ENCODE measurements around the gene B9D2. TPM values are rescaled to one million over a fixed set of nuclear protein-coding genes. Genes with fewer than 3 reads are reported as not detected.

The B9D2 gene
- polyA plus RNA-seq, 3 donors, result 12.2 to 32.5 (median 25.1) TPM

- no peak overlapping the region for H3K4me3 Mint-ChIP-seq
- intact Hi-C loops (cut with micrococcal nuclease), result no loop called here
- no peak overlapping the region for H2AFZ ChIP-seq (ENCODE audit: insufficient read depth, low read depth, low read length, poor library complexity, severe bottlenecking)
- H3K9ac ChIP-seq (ENCODE audit: insufficient read depth, low read length, poor library complexity, severe bottlenecking), result peak overlapping the region; percentile 53
- peaks cover 0 to 2% (median 0%) of the 10 kb centered on the region in 3 donors for H3K27me3 Mint-ChIP-seq (ENCODE audit: low read depth in 3 of 3)
- H3K9me3 ChIP-seq (replicated peaks in 1 of 2; ENCODE audit: control insufficient read depth in 1 of 2, insufficient read depth in 1 of 2, low read length in 2 of 2), result no peaks in the 10 kb centered on the region
- peak overlapping the region; percentile 52 for H3K4me2 ChIP-seq (replicated peaks; ENCODE audit: extremely low read depth, low read length, poor library complexity, severe bottlenecking)
- H3K9me3 Mint-ChIP-seq, result peaks cover 0 to 3% (median 0%) of the 10 kb centered on the region in 7 donors
- H3K79me2 ChIP-seq (ENCODE audit: insufficient read depth, low read length), result peaks cover 51% of the 10 kb centered on the region
- DNase-seq, result no peak
- peaks cover 35 to 43% of the 10 kb centered on the region in 2 donors for H3K36me3 Mint-ChIP-seq
- peaks cover 68 to 75% of the 10 kb centered on the region in 2 donors for H3K4me1 ChIP-seq (ENCODE audit: control insufficient read depth in 1 of 2, insufficient read depth in 2 of 2, low read length in 2 of 2)
- H3K27me3 ChIP-seq (ENCODE audit: control insufficient read depth in 2 of 2, insufficient read depth in 2 of 2, low read length in 2 of 2), result no peaks in the 10 kb centered on the region
- H3K27ac ChIP-seq (ENCODE audit: low read depth in 1 of 2, low read length in 2 of 2), result peak overlapping the region; percentile 93 to 94
- 36% methylated on average over 4 of the region's 4 CpGs for WGBS (ENCODE audit: insufficient coverage)
- no peak for TF ChIP-seq CTCF (IDR thresholded peaks at IDR 0.05)
- peak overlapping the region in 1 of 3 experiments; percentile 27 for H3K4me3 ChIP-seq (replicated peaks in 1 of 3; ENCODE audit: low read depth in 2 of 3, low read length in 3 of 3)
- H3K27ac Mint-ChIP-seq, result peak overlapping the region; percentile 96 to 100 (median 99)
- peaks cover 70% of the 10 kb centered on the region for H3K4me1 Mint-ChIP-seq
- peaks cover 18 to 28% of the 10 kb centered on the region in 2 donors for H3K36me3 ChIP-seq (replicated peaks in 1 of 2; ENCODE audit: control insufficient read depth in 1 of 2, insufficient read depth in 2 of 2, low read length in 2 of 2)
- no peaks in the 10 kb centered on the region for H4K20me1 ChIP-seq (ENCODE audit: insufficient read depth, low read length)
Measured at GRCh38 chr19:41408256-41408655, 44.3 kb upstream of the B9D2 start.

- peaks cover 68% of the 10 kb centered on the region for H3K4me1 Mint-ChIP-seq
- peak overlapping the region in 1 of 2 donors; percentile 68 for H3K4me3 Mint-ChIP-seq
- H3K27me3 ChIP-seq (ENCODE audit: control insufficient read depth in 2 of 2, insufficient read depth in 2 of 2, low read length in 2 of 2), result no peaks in the 10 kb centered on the region
- H2AFZ ChIP-seq (ENCODE audit: insufficient read depth, low read depth, low read length, poor library complexity, severe bottlenecking), result peak overlapping the region; percentile 18
- no peak for TF ChIP-seq CTCF (IDR thresholded peaks at IDR 0.05)
- peaks cover 61% of the 10 kb centered on the region for H3K79me2 ChIP-seq (ENCODE audit: insufficient read depth, low read length)
- H3K9me3 ChIP-seq (replicated peaks in 1 of 2; ENCODE audit: control insufficient read depth in 1 of 2, insufficient read depth in 1 of 2, low read length in 2 of 2), result no peaks in the 10 kb centered on the region
- peaks cover 0 to 2% (median 0%) of the 10 kb centered on the region in 3 donors for H3K27me3 Mint-ChIP-seq (ENCODE audit: low read depth in 3 of 3)
- H3K27ac ChIP-seq (ENCODE audit: low read depth in 1 of 2, low read length in 2 of 2), result peak overlapping the region; percentile 48 to 94
- no CpG with 5 or more reads among the region's 4 CpGs for WGBS (ENCODE audit: insufficient coverage)
- peaks cover 68 to 72% of the 10 kb centered on the region in 2 donors for H3K4me1 ChIP-seq (ENCODE audit: control insufficient read depth in 1 of 2, insufficient read depth in 2 of 2, low read length in 2 of 2)
- H3K4me3 ChIP-seq (replicated peaks in 1 of 3; ENCODE audit: low read depth in 2 of 3, low read length in 3 of 3), result peak overlapping the region in 1 of 3 experiments; percentile 35
- H3K4me2 ChIP-seq (replicated peaks; ENCODE audit: extremely low read depth, low read length, poor library complexity, severe bottlenecking), result peak overlapping the region; percentile 57
- H4K20me1 ChIP-seq (ENCODE audit: insufficient read depth, low read length), result no peaks in the 10 kb centered on the region
- peak overlapping the region; percentile 53 for H3K9ac ChIP-seq (ENCODE audit: insufficient read depth, low read length, poor library complexity, severe bottlenecking)
- H3K9me3 Mint-ChIP-seq, result peaks cover 0 to 3% (median 0%) of the 10 kb centered on the region in 7 donors
- peak overlapping the region; percentile 82 to 99 (median 87) for H3K27ac Mint-ChIP-seq
- DNase-seq, result peak in 2 of 3 donors; percentile 64 to 81
- intact Hi-C loops (cut with micrococcal nuclease), result loop anchor here in 1 of 2 donors (1.0 kb wide), 1 partner anchor 8 kb away; no protein-coding TSS in a partner anchor
- H3K36me3 Mint-ChIP-seq, result peaks cover 34 to 42% of the 10 kb centered on the region in 2 donors
- peaks cover 18 to 31% of the 10 kb centered on the region in 2 donors for H3K36me3 ChIP-seq (replicated peaks in 1 of 2; ENCODE audit: control insufficient read depth in 1 of 2, insufficient read depth in 2 of 2, low read length in 2 of 2)
Measured at GRCh38 chr19:41407271-41407670, 43.3 kb upstream of the B9D2 start.
